IMR-90 (cell line): ENCODE results near the gene CLEC16A. TPM values are rescaled to one million over a fixed set of nuclear protein-coding genes. Genes with fewer than 3 reads are reported as not detected.
A peak's percentile ranks its signal among the peaks of the same experiment; 100 is the strongest.

Source experiments
- ATAC-seq: fragments of 200-7000 bp; cut with Tn5 transposase; 2 replicates; pipeline ENCODE4 v1.9.1; 2020; ENCODE audit warnings: low read depth, mild to moderate bottlenecking, moderate library complexity
- BruUV-seq: library from RNA; stranded (reverse); fragments of 400-500 nt; replicated peaks from 2 replicates; lab custom pipeline; 2021; lab: Mats Ljungman, UMichigan
- CTCF ChIA-PET: fragments of 300-600 bp; formaldehyde crosslinking; extraction: SDS; loops from one replicate; lab custom pipeline; 2021; ENCODE audit warnings: antibody characterized with exemption; lab: Yijun Ruan, JAX
- POLR2A ChIA-PET: fragments of 300-600 bp; sonication (Branson Sonifier 250); formaldehyde crosslinking; loops from one replicate; lab custom pipeline; 2022; ENCODE audit warnings: antibody characterized with exemption; ENCODE audit not compliant: unreplicated experiment; lab: Charles Lee
- DNase-seq: peaks from one replicate; pipeline ENCODE4 v3.0.0; 2013
- H2AFZ ChIP-seq: replicated peaks from 2 replicates; pipeline ENCODE3; 2013; ENCODE audit warnings: low read length, mild to moderate bottlenecking; ENCODE audit not compliant: poor library complexity
- H2AK5ac ChIP-seq: 2 replicates; pipeline ENCODE4 v1.6.1; 2013; ENCODE audit warnings: low read depth, low read length, inconsistent platforms
- H2AK9ac ChIP-seq: replicated peaks from 2 replicates; pipeline ENCODE3; 2013; ENCODE audit warnings: mild to moderate bottlenecking, low read depth, low read length, moderate library complexity; ENCODE audit not compliant: poor library complexity
- H2BK120ac ChIP-seq: 2 replicates; pipeline ENCODE4 v1.6.1; 2013; ENCODE audit warnings: low read depth, low read length, inconsistent platforms
- H2BK15ac ChIP-seq: 3 replicates; pipeline ENCODE4 v1.6.1; 2013; ENCODE audit warnings: low read depth, low read length, inconsistent platforms
- H2BK20ac ChIP-seq: 2 replicates; pipeline ENCODE4 v1.6.1; 2013; ENCODE audit warnings: low read depth, mild to moderate bottlenecking, inconsistent platforms, low read length, moderate library complexity
- H2BK5ac ChIP-seq: 2 replicates; pipeline ENCODE4 v1.6.1; 2013; ENCODE audit warnings: mild to moderate bottlenecking, low read depth, low read length, inconsistent platforms; ENCODE audit not compliant: poor library complexity, severe bottlenecking
- H3K14ac ChIP-seq: replicated peaks from 2 replicates; pipeline ENCODE4 v1.6.1; 2013; ENCODE audit warnings: low read depth, low read length, inconsistent platforms
- H3K18ac ChIP-seq: 2 replicates; pipeline ENCODE4 v1.6.1; 2013; ENCODE audit warnings: low read depth, low read length, control low read depth
- H3K23ac ChIP-seq: 2 replicates; pipeline ENCODE4 v1.6.1; 2013; ENCODE audit warnings: low read depth, low read length, inconsistent platforms
- H3K27ac ChIP-seq: 2 replicates; pipeline ENCODE4 v1.5.1; 2013; ENCODE audit warnings: mild to moderate bottlenecking, control low read depth, low read length; ENCODE audit not compliant: insufficient read depth
- H3K27me3 ChIP-seq: 2 replicates; pipeline ENCODE4 v1.6.1; 2013; ENCODE audit warnings: low read length; ENCODE audit not compliant: control insufficient read depth, insufficient read depth
- H3K36me3 ChIP-seq: 2 replicates; pipeline ENCODE4 v1.6.1; 2013; ENCODE audit warnings: low read length, mixed read lengths; ENCODE audit not compliant: control insufficient read depth, insufficient read depth
- H3K4ac ChIP-seq: 2 replicates; pipeline ENCODE4 v1.6.1; 2013; ENCODE audit warnings: low read depth, low read length, inconsistent platforms
- H3K4me1 ChIP-seq: 2 replicates; pipeline ENCODE4 v1.6.1; 2013; ENCODE audit warnings: low read length, mixed read lengths; ENCODE audit not compliant: control insufficient read depth, insufficient read depth
- H3K4me2 ChIP-seq: 2 replicates; pipeline ENCODE4 v1.6.1; 2013; ENCODE audit warnings: low read depth, mild to moderate bottlenecking, control low read depth, low read length, moderate library complexity
- H3K4me3 ChIP-seq: 2 replicates; pipeline ENCODE4 v1.5.1; 2013; ENCODE audit warnings: low read depth, mild to moderate bottlenecking, control low read depth, low read length, moderate library complexity; ENCODE audit not compliant: insufficient read depth
- H3K56ac ChIP-seq: 2 replicates; pipeline ENCODE4 v1.6.1; 2013; ENCODE audit warnings: low read length, inconsistent platforms; ENCODE audit not compliant: insufficient read depth; ENCODE audit errors: extremely low read depth
- H3K79me1 ChIP-seq, 2 experiments: 2 replicates each; pipeline ENCODE4 v1.6.1; 2013; ENCODE audit warnings: low read length in 2 of 2, inconsistent platforms in 1 of 2, low read depth in 1 of 2
- H3K9ac ChIP-seq: 2 replicates; pipeline ENCODE4 v1.6.1; 2013; ENCODE audit warnings: low read depth, low read length, control low read depth
- H3K9me1 ChIP-seq: 2 replicates; pipeline ENCODE4 v1.6.1; 2013; ENCODE audit warnings: low read length, inconsistent platforms; ENCODE audit not compliant: insufficient read depth
- H3K9me3 ChIP-seq: 2 replicates; pipeline ENCODE4 v1.6.1; 2013; ENCODE audit warnings: low read length; ENCODE audit not compliant: control insufficient read depth, insufficient read depth
- H4K20me1 ChIP-seq: 2 replicates; pipeline ENCODE4 v1.6.1; 2013; ENCODE audit warnings: low read length, inconsistent platforms; ENCODE audit not compliant: insufficient read depth
- H4K5ac ChIP-seq: 2 replicates; pipeline ENCODE4 v1.6.1; 2013; ENCODE audit warnings: mild to moderate bottlenecking, low read depth, low read length, control low read depth
- H4K8ac ChIP-seq, 2 experiments: 2 replicates each; pipeline ENCODE4 v1.6.1; 2013; ENCODE audit warnings: low read depth in 2 of 2, low read length in 2 of 2, control low read depth in 1 of 2, inconsistent platforms in 1 of 2
- H4K91ac ChIP-seq: 2 replicates; pipeline ENCODE4 v1.6.1; 2013; ENCODE audit warnings: low read depth, low read length, inconsistent platforms; ENCODE audit not compliant: insufficient read depth
- BHLHE40 ChIP-seq: fragments of 150-350 bp; IDR thresholded peaks from 2 replicates; pipeline ENCODE4 v1.6.1; 2016; ENCODE audit warnings: mild to moderate bottlenecking, low read depth, low read length
- CHD1 ChIP-seq: IDR thresholded peaks from 2 replicates; pipeline ENCODE4 v1.6.1; 2012; ENCODE audit warnings: low read depth, low read length, improper control_type of control experiment
- FOS ChIP-seq: fragments of 150-350 bp; IDR thresholded peaks from 2 replicates; pipeline ENCODE4 v1.6.1; 2016; ENCODE audit warnings: low read depth, low read length
- MAFK ChIP-seq: IDR thresholded peaks from 2 replicates; pipeline ENCODE4 v1.6.1; 2012; ENCODE audit warnings: low read depth, low read length, improper control_type of control experiment
- MAZ ChIP-seq: IDR thresholded peaks from 2 replicates; pipeline ENCODE4 v1.6.1; 2012; ENCODE audit warnings: low read depth, mild to moderate bottlenecking, low read length, improper control_type of control experiment, moderate library complexity, borderline replicate concordance
- MXI1 ChIP-seq: IDR thresholded peaks from 2 replicates; pipeline ENCODE4 v1.6.1; 2012; ENCODE audit warnings: low read depth, mild to moderate bottlenecking, low read length, moderate library complexity, borderline replicate concordance
- NFE2L2 ChIP-seq: fragments of 150-350 bp; IDR thresholded peaks from 2 replicates; pipeline ENCODE4 v1.6.1; 2016; ENCODE audit warnings: low read depth, mild to moderate bottlenecking, low read length
- RAD21 ChIP-seq: IDR thresholded peaks from 2 replicates; pipeline ENCODE4 v1.6.1; 2012; ENCODE audit warnings: low read length, improper control_type of control experiment
- RCOR1 ChIP-seq: IDR thresholded peaks from 2 replicates; pipeline ENCODE4 v1.6.1; 2012; ENCODE audit warnings: mild to moderate bottlenecking, low read length, improper control_type of control experiment; ENCODE audit not compliant: insufficient replicate concordance
- SMC3 ChIP-seq: fragments of 150-350 bp; IDR thresholded peaks from 2 replicates; pipeline ENCODE4 v1.6.1; 2016; ENCODE audit warnings: low read depth, mild to moderate bottlenecking, antibody characterized with exemption, low read length, moderate library complexity
- WGBS, 2 experiments: methylation state at CpG; one replicate each; pipeline versions ENCODE4 v1.1.5 to v1.1.7; 2013; ENCODE audit warnings: missing lambda C conversion rate in 2 of 2; ENCODE audit not compliant: insufficient read length in 1 of 2; ENCODE audit errors: extremely low coverage in 2 of 2; 5-methylcytosine and 5-hydroxymethylcytosine counted together
- dilution Hi-C: fragments of 300-500 bp; cut with HindIII; formaldehyde crosslinking; loops from one replicate; pipeline ENCODE4 v1.14.3; 2018; ENCODE audit warnings: low sequenced_read_pairs; ENCODE audit not compliant: unreplicated experiment
- in situ Hi-C: fragments of 300-500 bp; cut with MboI; formaldehyde crosslinking; loops from 3 replicates; pipeline ENCODE4 v1.14.3; 2019; ENCODE audit warnings: low sequenced_read_pairs, inconsistent platforms, mixed read lengths
- intact Hi-C: fragments of 100-400 bp; cut with micrococcal nuclease; formaldehyde crosslinking; loops from 2 replicates; pipeline ENCODE4 v1.10.0; 2022
- polyA plus RNA-seq, 3 experiments: library from polyadenylated mRNA; depleted of rRNA; stranded (reverse); fragments of >200 nt; gene quantifications; 2 replicates each; pipeline ENCODE4 v1.2.3, GENCODE V29; 2012; ENCODE audit warnings: low replicate concordance in 1 of 3
- total RNA-seq: library from RNA; depleted of rRNA; stranded (reverse); fragments of >200 nt; gene quantifications from 2 replicates; pipeline ENCODE4 v1.2.3, GENCODE V29; 2012
- TF ChIP-seq, protein P1 (sequence below): fragments of 150-350 bp; IDR thresholded peaks from 2 replicates; pipeline ENCODE4 v1.6.1; 2017; ENCODE audit warnings: mild to moderate bottlenecking, antibody characterized with exemption, low read length, low read depth
- TF ChIP-seq, protein P2 (sequence below): fragments of 150-350 bp; IDR thresholded peaks from 2 replicates; pipeline ENCODE4 v1.6.1; 2016; ENCODE audit warnings: low read depth, mild to moderate bottlenecking, low read length, moderate library complexity, borderline replicate concordance
- TF ChIP-seq, protein P3 (sequence below): conservative IDR thresholded peaks from 2 replicates; pipeline ENCODE4 v1.5.1; 2012; ENCODE audit warnings: mild to moderate bottlenecking, low read depth, low read length, improper control_type of control experiment

Gene CLEC16A
- total and polyA plus RNA-seq, 2 of the 4 experiments (the other 2 are of a cell fraction) = 15.9 to 16.5 TPM

DNA sequence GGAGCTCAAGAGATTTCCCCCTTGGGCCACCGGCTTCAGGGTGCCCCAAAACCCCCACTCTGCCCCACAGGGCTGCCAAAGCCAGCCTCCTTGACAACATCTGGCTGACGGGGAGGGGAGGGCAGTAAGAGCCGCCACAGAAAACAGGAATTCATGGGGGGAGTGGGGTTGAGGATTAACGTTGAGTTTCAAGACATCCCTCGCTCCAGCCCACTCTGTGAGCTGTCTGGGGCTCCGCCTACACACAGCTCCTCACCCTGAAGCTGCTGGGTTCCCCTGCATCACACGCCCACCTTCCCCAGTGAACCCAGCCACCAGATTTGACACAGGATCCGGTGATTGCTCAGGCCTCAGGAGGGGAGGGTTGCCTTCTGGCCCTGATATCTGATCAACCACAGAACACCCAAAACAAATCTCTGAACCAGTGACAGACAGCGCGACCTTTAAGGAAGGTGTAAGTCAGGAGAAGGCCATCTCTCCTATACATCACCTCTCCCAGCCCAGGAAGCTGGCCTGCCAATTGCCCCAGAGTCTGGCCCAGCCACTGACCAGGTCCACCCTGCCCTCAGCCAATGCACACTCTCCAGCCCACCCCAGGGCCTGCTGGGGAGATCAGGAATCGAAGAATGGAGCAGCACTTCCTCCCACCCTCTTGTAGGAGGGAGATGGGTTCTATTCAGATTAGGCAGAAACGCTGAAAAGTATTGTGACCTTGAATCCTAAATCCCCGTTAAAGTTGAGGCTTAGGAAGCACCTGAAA is 132.1 kb downstream of the CLEC16A start:
- Histone ChIP-seq H4K20me1 (peaks cover 5% of the 10 kb centered on the region; the same call in 1 of the 2 replicates), H3K9me1 (peaks cover 39% of the 10 kb centered on the region), H2BK120ac (peak overlapping the region; percentile 78), H3K4ac (peak overlapping the region; percentile 98), H4K8ac (peak overlapping the region; percentile 15 to 82; a peak in 3 of 4 replicates), H4K5ac (peak overlapping the region; percentile 77), H2AK9ac (peak overlapping the region; percentile 47), H3K14ac (peak overlapping the region; percentile 48), H3K9ac (no peak overlapping the region), H2AFZ (peak overlapping the region; percentile 24), H3K18ac (peak overlapping the region; percentile 74), H2BK5ac (peak overlapping the region; percentile 44), H3K27me3 (no peaks in the 10 kb centered on the region), H3K79me1 (peaks cover 0 to 28% of the 10 kb centered on the region in 2 experiments; a peak in 2 of 4 replicates), H3K4me3 (no peak overlapping the region), H3K4me2 (no peak overlapping the region), H3K23ac (no peak overlapping the region), H2BK15ac (peak overlapping the region; percentile 77; the same call in 2 of the 3 replicates), H3K56ac (no peak overlapping the region), H3K27ac (peak overlapping the region; percentile 28; the same call in 1 of the 2 replicates), H3K36me3 (peaks cover 4% of the 10 kb centered on the region; the same call in 1 of the 2 replicates), H2BK20ac (peak overlapping the region; percentile 84), H2AK5ac (peak overlapping the region; percentile 63; the same call in 1 of the 2 replicates), H3K4me1 (peaks cover 41% of the 10 kb centered on the region), H3K9me3 (no peaks in the 10 kb centered on the region), H4K91ac (peak overlapping the region; percentile 83)
- WGBS, 2 experiments = no CpG with 5 or more reads among the region's 13 CpGs
- TF ChIP-seq RAD21 = no peak
- TF ChIP-seq MAFK = no peak
- no peak for TF ChIP-seq MAZ
- TF ChIP-seq MXI1 = no peak
- TF ChIP-seq, protein P1, sequence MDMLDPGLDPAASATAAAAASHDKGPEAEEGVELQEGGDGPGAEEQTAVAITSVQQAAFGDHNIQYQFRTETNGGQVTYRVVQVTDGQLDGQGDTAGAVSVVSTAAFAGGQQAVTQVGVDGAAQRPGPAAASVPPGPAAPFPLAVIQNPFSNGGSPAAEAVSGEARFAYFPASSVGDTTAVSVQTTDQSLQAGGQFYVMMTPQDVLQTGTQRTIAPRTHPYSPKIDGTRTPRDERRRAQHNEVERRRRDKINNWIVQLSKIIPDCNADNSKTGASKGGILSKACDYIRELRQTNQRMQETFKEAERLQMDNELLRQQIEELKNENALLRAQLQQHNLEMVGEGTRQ = no peak
- no peak for TF ChIP-seq NFE2L2
- no peak for TF ChIP-seq RCOR1
- TF ChIP-seq BHLHE40 = no peak
- no peak for TF ChIP-seq FOS
- TF ChIP-seq, protein P2, sequence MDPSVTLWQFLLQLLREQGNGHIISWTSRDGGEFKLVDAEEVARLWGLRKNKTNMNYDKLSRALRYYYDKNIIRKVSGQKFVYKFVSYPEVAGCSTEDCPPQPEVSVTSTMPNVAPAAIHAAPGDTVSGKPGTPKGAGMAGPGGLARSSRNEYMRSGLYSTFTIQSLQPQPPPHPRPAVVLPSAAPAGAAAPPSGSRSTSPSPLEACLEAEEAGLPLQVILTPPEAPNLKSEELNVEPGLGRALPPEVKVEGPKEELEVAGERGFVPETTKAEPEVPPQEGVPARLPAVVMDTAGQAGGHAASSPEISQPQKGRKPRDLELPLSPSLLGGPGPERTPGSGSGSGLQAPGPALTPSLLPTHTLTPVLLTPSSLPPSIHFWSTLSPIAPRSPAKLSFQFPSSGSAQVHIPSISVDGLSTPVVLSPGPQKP = no peak
- no peak for TF ChIP-seq SMC3
- TF ChIP-seq, protein P3, sequence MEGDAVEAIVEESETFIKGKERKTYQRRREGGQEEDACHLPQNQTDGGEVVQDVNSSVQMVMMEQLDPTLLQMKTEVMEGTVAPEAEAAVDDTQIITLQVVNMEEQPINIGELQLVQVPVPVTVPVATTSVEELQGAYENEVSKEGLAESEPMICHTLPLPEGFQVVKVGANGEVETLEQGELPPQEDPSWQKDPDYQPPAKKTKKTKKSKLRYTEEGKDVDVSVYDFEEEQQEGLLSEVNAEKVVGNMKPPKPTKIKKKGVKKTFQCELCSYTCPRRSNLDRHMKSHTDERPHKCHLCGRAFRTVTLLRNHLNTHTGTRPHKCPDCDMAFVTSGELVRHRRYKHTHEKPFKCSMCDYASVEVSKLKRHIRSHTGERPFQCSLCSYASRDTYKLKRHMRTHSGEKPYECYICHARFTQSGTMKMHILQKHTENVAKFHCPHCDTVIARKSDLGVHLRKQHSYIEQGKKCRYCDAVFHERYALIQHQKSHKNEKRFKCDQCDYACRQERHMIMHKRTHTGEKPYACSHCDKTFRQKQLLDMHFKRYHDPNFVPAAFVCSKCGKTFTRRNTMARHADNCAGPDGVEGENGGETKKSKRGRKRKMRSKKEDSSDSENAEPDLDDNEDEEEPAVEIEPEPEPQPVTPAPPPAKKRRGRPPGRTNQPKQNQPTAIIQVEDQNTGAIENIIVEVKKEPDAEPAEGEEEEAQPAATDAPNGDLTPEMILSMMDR = no peak
- no peak for TF ChIP-seq CHD1
- dilution Hi-C loops (no loop called here), intact Hi-C loops (loop anchor here (1.0 kb wide), 1 partner anchor 8 kb away; no protein-coding TSS in a partner anchor), in situ Hi-C loops (no loop called here)
- ChIA-PET CTCF (no interaction called here), POLR2A (interaction anchor here (0.5 kb wide), 1 partner anchor 14 kb away, joined by 5 read pairs; no protein-coding TSS in a partner anchor)
- DNase-seq (peak; percentile 44), ATAC-seq (no peak)
- no TSS peak for BruUV-seq
